GM18526 (cell line): ENCODE results near the gene BCHE.

ENCODE experiments used
- POLR2A ChIP-seq: IDR thresholded peaks from 3 replicates; pipeline ENCODE4 v1.6.1; 2011; ENCODE audit not compliant: insufficient read length; ENCODE audit errors: extremely low read depth

Gene BCHE

GRCh38 chr3:165837058-165837525, at the start of gene BCHE:
Gene BCHE, minus strand, starts transcription at chr3:165837423. Its CDS starts 6,390 bp downstream, at chr3:165831033.
- no peak for TF ChIP-seq POLR2A

GRCh38 chr3:165885558-165886270, 48.5 kb upstream of the BCHE start:
- TF ChIP-seq POLR2A = no peak

GRCh38 chr3:165884518-165884917, 47.3 kb upstream of the BCHE start:
- TF ChIP-seq POLR2A = no peak

GRCh38 chr3:165883863-165884478, 46.7 kb upstream of the BCHE start:
- no peak for TF ChIP-seq POLR2A

GRCh38 chr3:165883117-165883516, 45.9 kb upstream of the BCHE start:
- no peak for TF ChIP-seq POLR2A

GRCh38 chr3:165875644-165876043, 38.4 kb upstream of the BCHE start:
- TF ChIP-seq POLR2A = no peak

- TF ChIP-seq POLR2A = no peak
These were observed 37.7 kb upstream of the BCHE start for GRCh38 chr3:165874663-165875489.

GRCh38 chr3:165868088-165868487, 30.9 kb upstream of the BCHE start:
- no peak for TF ChIP-seq POLR2A

- TF ChIP-seq POLR2A = no peak
These were observed 21.8 kb upstream of the BCHE start for GRCh38 chr3:165859061-165859460.

GRCh38 chr3:165855581-165855980, 18.4 kb upstream of the BCHE start:
- no peak for TF ChIP-seq POLR2A

- TF ChIP-seq POLR2A = no peak
These were observed 17.5 kb upstream of the BCHE start for GRCh38 chr3:165854696-165855095.

- TF ChIP-seq POLR2A = no peak
These were observed 15.5 kb upstream of the BCHE start for GRCh38 chr3:165852711-165853110.

- TF ChIP-seq POLR2A = no peak
These were observed 15.0 kb upstream of the BCHE start for GRCh38 chr3:165852191-165852590.

GRCh38 chr3:165846056-165846455, 8.8 kb upstream of the BCHE start:
- TF ChIP-seq POLR2A = no peak

- no peak for TF ChIP-seq POLR2A
These were observed 2.3 kb upstream of the BCHE start for GRCh38 chr3:165839296-165840076.
